ENCODE measurements around the gene PTPN14. TPM values are rescaled to one million over a fixed set of nuclear protein-coding genes. Genes with fewer than 3 reads are reported as not detected.

PTPN14 gene
- polyA plus RNA-seq, 1 donor from 2014 or later = 0.07 TPM

GRCh38 chr1:214458541-214458940 lies 92.9 kb downstream of the PTPN14 start:
- Histone ChIP-seq H3K79me2 (replicated peaks; ENCODE audit: insufficient read depth, low read length) (no peaks in the 10 kb centered on the region), H3K27ac (ENCODE audit: low read length) (no peak overlapping the region), H3K4me2 (ENCODE audit: low read length) (no peak overlapping the region), H3K36me3 (ENCODE audit: insufficient read depth, low read length) (no peaks in the 10 kb centered on the region), H3F3A (ENCODE audit: insufficient read depth, low read length, poor library complexity, severe bottlenecking) (no peaks in the 10 kb centered on the region), H3K4me3 (ENCODE audit: low read length) (no peak overlapping the region), H3K9me3 (ENCODE audit: low read length) (no peaks in the 10 kb centered on the region), H3K9ac (ENCODE audit: low read length) (no peak overlapping the region), H2AFZ (ENCODE audit: low read depth, low read length) (no peak overlapping the region), H3K9me2 (ENCODE audit: insufficient read depth, low read length) (no peaks in the 10 kb centered on the region), H4K20me1 (ENCODE audit: insufficient read depth) (no peaks in the 10 kb centered on the region), H3K27me3 (ENCODE audit: insufficient read depth, low read depth, low read length) (no peaks in the 10 kb centered on the region)
- no peak for TF ChIP-seq POLR2AphosphoS5 (IDR thresholded peaks at IDR 0.05)
- TF ChIP-seq RAD21 (conservative IDR thresholded peaks at IDR 0.05) = no peak
- no peak for TF ChIP-seq TAF1 (IDR thresholded peaks at IDR 0.05; ENCODE audit: low read depth)
- no peak for TF ChIP-seq EZH2 (IDR thresholded peaks at IDR 0.05; ENCODE audit: borderline replicate concordance, insufficient read depth, low read length, poor library complexity, severe bottlenecking)
- no peak for TF ChIP-seq SMC3 (conservative IDR thresholded peaks at IDR 0.05; ENCODE audit: poor library complexity)
- TF ChIP-seq REST (IDR thresholded peaks at IDR 0.05; ENCODE audit: borderline replicate concordance) = no peak
- no peak for TF ChIP-seq CTCF (IDR thresholded peaks at IDR 0.05; ENCODE audit: poor library complexity, severe bottlenecking)
- no peak for TF ChIP-seq EP300 (conservative IDR thresholded peaks at IDR 0.05; ENCODE audit: poor library complexity, severe bottlenecking)
- no peak for TF ChIP-seq MXI1 (conservative IDR thresholded peaks at IDR 0.05; ENCODE audit: poor library complexity, severe bottlenecking)

- Histone ChIP-seq H3K36me3 (ENCODE audit: insufficient read depth, low read length) (no peaks in the 10 kb centered on the region), H3K9me2 (ENCODE audit: insufficient read depth, low read length) (no peaks in the 10 kb centered on the region), H3K9ac (ENCODE audit: low read length) (no peak overlapping the region), H3K4me2 (ENCODE audit: low read length) (no peak overlapping the region), H3K79me2 (replicated peaks; ENCODE audit: insufficient read depth, low read length) (no peaks in the 10 kb centered on the region), H3F3A (ENCODE audit: insufficient read depth, low read length, poor library complexity, severe bottlenecking) (no peaks in the 10 kb centered on the region), H4K20me1 (ENCODE audit: insufficient read depth) (no peaks in the 10 kb centered on the region), H3K27ac (ENCODE audit: low read length) (no peak overlapping the region), H3K27me3 (ENCODE audit: insufficient read depth, low read depth, low read length) (no peaks in the 10 kb centered on the region), H2AFZ (ENCODE audit: low read depth, low read length) (no peak overlapping the region), H3K4me3 (ENCODE audit: low read length) (no peak overlapping the region), H3K9me3 (ENCODE audit: low read length) (no peaks in the 10 kb centered on the region)
- TF ChIP-seq RAD21 (conservative IDR thresholded peaks at IDR 0.05) = no peak
Observed at GRCh38 chr1:214455971-214456867, 95.2 kb downstream of the PTPN14 start.

Data from neural cell (in vitro differentiated cells).